ENCODE results near the gene SLC14A1.

Gene SLC14A1

GRCh38 chr18:45723567-45724355, at the start of gene SLC14A1:
Gene SLC14A1 (plus strand): TSS chr18:45724181. CDS start chr18:45730321, 6,140 bp downstream.
- DNase-seq, result no peak

GRCh38 chr18:45677276-45677807, 46.6 kb upstream of the SLC14A1 start:
- DNase-seq, result no peak

- DNase-seq, result no peak
Observed at GRCh38 chr18:45678441-45678840, 45.5 kb upstream of the SLC14A1 start.

DNA sequence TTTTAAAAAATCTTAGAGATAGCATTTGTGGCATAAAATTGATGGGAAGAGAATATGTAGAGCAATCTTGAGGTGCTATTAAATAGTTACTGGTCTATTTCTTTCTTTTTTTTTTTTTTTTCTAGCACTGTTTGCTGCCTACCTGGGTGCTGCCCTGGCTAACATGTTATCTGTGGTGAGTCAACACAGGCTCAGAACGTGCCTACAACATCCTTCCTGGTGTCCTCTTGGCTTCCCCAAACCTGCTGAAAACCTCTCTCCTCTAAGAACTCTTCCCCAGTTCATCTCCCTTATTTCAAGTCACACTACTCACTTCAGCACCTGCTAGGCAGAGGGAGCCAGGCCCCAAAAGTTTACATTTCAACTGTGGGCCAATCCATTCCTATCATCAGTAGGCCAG, 45.1 kb upstream of the SLC14A1 start:
- no peak for DNase-seq

GRCh38 chr18:45680066-45680690, 43.8 kb upstream of the SLC14A1 start:
- no peak for DNase-seq

DNA sequence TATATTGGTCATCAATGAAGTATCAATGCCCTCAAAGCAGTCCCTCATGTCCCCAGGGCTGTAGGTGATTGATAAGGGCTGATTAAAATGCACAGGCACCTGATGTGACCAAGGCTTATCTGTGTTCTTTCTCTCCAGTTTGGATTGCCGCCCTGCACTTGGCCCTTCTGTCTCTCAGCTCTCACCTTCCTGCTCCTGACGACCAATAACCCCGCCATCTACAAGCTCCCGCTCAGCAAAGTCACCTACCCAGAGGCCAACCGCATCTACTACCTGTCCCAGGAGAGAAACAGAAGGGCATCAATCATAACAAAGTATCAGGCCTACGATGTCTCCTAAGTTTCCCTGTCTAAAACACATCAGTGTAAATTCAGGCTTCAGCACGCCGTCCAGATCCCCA, 41.8 kb upstream of the SLC14A1 start:
- no peak for DNase-seq

GRCh38 chr18:45684341-45685115, 39.5 kb upstream of the SLC14A1 start:
- no peak for DNase-seq

DNA sequence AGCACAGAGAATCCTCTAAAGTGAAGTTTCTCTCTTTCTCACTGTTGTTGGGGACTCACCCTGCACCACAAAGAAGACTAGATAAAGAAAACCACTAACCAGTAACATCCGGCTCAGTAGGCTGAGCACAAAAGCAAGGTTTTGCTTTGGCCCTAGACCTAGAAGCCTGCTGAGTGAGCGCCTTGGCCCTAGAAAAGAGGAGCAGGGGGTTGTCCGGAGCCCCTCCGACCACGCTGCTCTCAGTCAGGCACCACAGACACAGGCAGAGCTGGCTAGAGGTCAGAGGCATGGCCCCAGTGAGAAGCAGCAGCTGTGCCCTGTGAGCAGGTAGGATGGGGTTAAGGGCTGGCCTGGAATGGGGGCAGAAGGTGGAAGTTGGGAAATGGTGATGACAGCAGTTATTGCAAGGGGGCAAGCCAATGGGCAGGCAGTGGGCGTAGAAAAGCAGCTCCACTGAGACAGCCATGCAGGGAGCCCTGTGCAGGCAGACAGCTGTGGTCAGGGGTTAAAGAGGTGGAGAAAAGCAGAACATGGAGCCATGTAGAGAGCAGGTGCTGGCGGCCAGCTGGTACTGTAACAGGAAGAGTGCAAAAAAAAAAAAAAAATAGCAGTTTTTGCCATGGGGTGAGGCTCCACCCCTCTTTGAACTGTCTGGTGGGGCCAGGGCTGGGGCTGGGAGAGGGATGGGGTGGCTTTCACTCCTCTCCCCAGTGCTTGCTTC, 36.9 kb upstream of the SLC14A1 start:
- no peak for DNase-seq

DNA sequence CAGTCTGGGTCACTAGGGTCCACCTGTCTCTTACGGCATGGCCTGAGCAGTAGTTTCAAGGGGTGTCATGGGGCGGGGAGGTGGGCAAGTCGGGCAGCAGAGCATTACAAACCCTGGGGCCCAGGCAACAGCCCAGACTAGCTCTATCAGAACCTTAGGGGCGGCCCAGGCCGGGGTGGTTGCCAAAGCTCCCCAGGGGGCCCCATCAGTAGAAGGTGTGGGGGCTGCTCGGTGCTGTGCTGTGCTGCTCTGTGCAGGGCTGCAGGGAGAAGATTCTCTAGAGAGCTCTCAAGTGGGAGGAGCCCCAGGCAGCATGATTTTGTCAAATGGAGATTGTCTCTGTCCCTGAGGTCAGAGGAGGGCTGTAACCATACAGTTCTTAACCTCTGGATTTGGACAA, 36.4 kb upstream of the SLC14A1 start:
- DNase-seq, result no peak

- DNase-seq, result no peak
Observed at GRCh38 chr18:45688113-45688512, 35.9 kb upstream of the SLC14A1 start.

DNA sequence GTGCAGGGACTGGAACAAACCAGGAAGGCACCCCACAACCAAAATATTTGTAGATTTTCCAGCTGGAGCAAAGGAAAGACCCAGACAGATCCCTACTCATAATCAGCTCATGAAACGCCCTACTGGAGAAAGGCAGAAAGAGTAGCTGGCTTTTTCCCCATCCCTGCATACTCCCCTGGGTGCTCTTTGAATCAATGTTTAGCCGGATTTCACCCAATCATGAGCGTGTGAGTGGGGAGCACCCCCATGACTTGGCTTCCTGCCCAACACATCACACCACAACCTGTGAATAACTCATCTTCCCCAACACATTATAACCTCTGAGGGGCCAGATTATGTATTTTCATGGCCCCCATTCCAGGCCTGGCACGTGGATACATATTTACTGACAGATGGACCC, 35.1 kb upstream of the SLC14A1 start:
- no peak for DNase-seq

- no peak for DNase-seq
Observed at GRCh38 chr18:45689396-45689795, 34.6 kb upstream of the SLC14A1 start.

GRCh38 chr18:45690975-45691815, 32.8 kb upstream of the SLC14A1 start:
- peak; percentile 56 for DNase-seq

DNA sequence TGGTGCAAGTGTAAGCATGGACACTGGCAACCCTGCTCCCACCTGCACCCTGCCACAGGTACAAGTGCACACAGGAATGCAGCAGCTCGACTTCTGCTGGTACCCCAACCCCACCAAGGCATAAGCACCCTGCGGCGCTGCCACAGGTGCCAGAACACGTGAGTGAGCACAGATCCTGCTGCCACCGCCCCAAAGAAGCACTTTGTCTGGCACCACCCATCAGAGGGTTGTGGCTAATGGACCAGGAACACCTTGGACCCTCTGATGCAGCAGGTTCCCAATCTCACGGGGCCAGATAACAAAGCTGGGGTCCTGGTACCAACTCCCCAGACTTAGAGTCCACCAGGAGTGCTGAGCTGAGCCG, 32.2 kb upstream of the SLC14A1 start:
- no peak for DNase-seq

DNA sequence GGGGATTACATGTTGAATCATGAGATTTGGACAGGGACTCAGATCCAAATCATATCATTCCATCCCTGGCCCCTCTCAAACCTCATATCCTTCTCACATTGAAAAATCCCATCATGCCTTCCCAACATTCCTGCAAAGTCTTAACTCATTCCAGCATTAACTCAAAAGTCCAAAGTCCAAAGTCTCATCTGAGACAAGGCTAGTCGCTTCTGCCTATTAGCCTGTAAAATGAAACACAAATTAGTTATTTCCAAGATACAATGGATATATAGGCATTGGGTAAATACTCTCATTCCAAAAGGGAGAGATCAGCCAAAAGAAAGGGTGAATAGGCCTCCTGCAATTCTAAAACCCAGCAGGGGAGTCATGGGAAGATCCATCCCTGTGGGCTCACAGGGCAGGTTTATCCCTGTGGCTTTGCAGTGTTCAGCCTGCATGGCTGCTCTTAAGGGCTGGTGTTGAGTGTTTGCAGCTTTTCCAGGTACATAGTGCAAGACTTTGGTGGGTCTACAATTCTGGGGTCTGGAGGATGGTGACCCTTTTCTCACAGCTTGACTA, 21.2 kb upstream of the SLC14A1 start:
- no peak for DNase-seq

GRCh38 chr18:45708831-45709230, 15.2 kb upstream of the SLC14A1 start:
- DNase-seq, result no peak

DNA sequence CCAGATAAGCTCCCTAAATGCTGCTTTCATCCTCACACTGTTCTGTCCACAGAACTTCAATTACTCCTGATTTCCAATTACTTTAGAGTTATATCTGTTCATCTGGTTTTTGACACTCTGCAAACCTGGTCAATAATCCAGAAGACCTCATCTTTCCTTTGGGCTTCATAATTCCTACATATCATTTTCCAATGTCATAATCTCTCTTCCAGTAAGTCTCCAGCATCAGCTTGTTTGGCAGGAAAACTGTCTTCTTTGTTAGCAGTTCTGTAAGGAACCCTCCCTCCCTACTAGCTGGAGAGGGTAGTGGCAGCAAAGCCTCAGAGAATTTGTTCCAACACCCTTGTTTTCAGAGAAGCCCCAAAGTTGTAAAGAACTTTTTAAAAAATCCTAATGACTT, 11.9 kb upstream of the SLC14A1 start:
- no peak for DNase-seq

- DNase-seq, result no peak
Observed at GRCh38 chr18:45713239-45713638, 10.7 kb upstream of the SLC14A1 start.

- DNase-seq, result no peak
Observed at GRCh38 chr18:45715212-45715780, 8.7 kb upstream of the SLC14A1 start.

GRCh38 chr18:45719106-45719505, 4.9 kb upstream of the SLC14A1 start:
- no peak for DNase-seq

- DNase-seq, result peak; percentile 77
Observed at GRCh38 chr18:45722899-45723298, 1.1 kb upstream of the SLC14A1 start.

Measured in NCI-H1092 treated with DMSO at 0.1 percent for 48 hours (cell line).